GM23248 (cell line): ENCODE results near the gene SKAP1. TPM values are rescaled to one million over a fixed set of nuclear protein-coding genes. Genes with fewer than 3 reads are reported as not detected.

Experiments
- DNase-seq: peaks from one replicate; pipeline ENCODE4 v3.0.0-alpha.2; 2015
- H2AFZ ChIP-seq: fragments of 200-600 bp; sonication (generic); 2 replicates; pipeline ENCODE4 v1.6.1; 2016; ENCODE audit warnings: antibody characterized with exemption
- H3F3A ChIP-seq: fragments of 200-600 bp; sonication (generic); 2 replicates; pipeline ENCODE4 v1.6.1; 2016; ENCODE audit warnings: mild to moderate bottlenecking, antibody characterized with exemption, mixed run types; ENCODE audit not compliant: insufficient read depth
- H3K27ac ChIP-seq: fragments of 200-600 bp; sonication (generic); 2 replicates; pipeline ENCODE4 v1.5.1; 2016; ENCODE audit warnings: mild to moderate bottlenecking
- H3K27me3 ChIP-seq: fragments of 200-600 bp; sonication (generic); replicated peaks from 2 replicates; pipeline ENCODE4 v1.6.1; 2016; ENCODE audit warnings: mild to moderate bottlenecking; ENCODE audit not compliant: insufficient read depth
- H3K36me3 ChIP-seq: fragments of 200-600 bp; sonication (generic); 2 replicates; pipeline ENCODE4 v1.6.1; 2016; ENCODE audit warnings: low read depth, mild to moderate bottlenecking
- H3K4me1 ChIP-seq: fragments of 200-600 bp; sonication (generic); 2 replicates; pipeline ENCODE4 v1.6.1; 2016; ENCODE audit warnings: mild to moderate bottlenecking; ENCODE audit not compliant: insufficient read depth
- H3K4me2 ChIP-seq: fragments of 200-600 bp; sonication (generic); one replicate; pipeline ENCODE4 v1.6.1; 2016; ENCODE audit warnings: mild to moderate bottlenecking; ENCODE audit not compliant: unreplicated experiment
- H3K4me3 ChIP-seq: fragments of 200-600 bp; sonication (generic); 2 replicates; pipeline ENCODE4 v1.5.1; 2016; ENCODE audit warnings: mild to moderate bottlenecking
- H3K79me2 ChIP-seq: fragments of 200-600 bp; sonication (generic); 2 replicates; pipeline ENCODE4 v1.6.1; 2016; ENCODE audit warnings: mild to moderate bottlenecking; ENCODE audit not compliant: insufficient read depth
- H3K9ac ChIP-seq: fragments of 200-600 bp; sonication (generic); 2 replicates; pipeline ENCODE4 v1.6.1; 2016; ENCODE audit warnings: mild to moderate bottlenecking
- H3K9me2 ChIP-seq: fragments of 200-600 bp; sonication (generic); 2 replicates; pipeline ENCODE4 v1.6.1; 2016; ENCODE audit warnings: mixed run types, mild to moderate bottlenecking, moderate library complexity; ENCODE audit not compliant: insufficient read depth
- H3K9me3 ChIP-seq: fragments of 200-600 bp; sonication (generic); one replicate; pipeline ENCODE4 v1.6.1; 2017; ENCODE audit warnings: low read depth
- H4K20me1 ChIP-seq: fragments of 200-600 bp; sonication (generic); 2 replicates; pipeline ENCODE4 v1.6.0; 2016; ENCODE audit not compliant: insufficient read depth
- EZH2 ChIP-seq: fragments of 200-600 bp; sonication (generic); IDR thresholded peaks from 2 replicates; pipeline ENCODE4 v1.6.1; 2018; ENCODE audit warnings: antibody characterized with exemption, mild to moderate bottlenecking; ENCODE audit not compliant: insufficient read depth, poor library complexity, severe bottlenecking
- EZH2phosphoT487 ChIP-seq: fragments of 200-600 bp; sonication (generic); IDR thresholded peaks from 2 replicates; pipeline ENCODE4 v1.6.1; 2018; ENCODE audit warnings: antibody characterized with exemption, moderate library complexity, mild to moderate bottlenecking, low read depth; ENCODE audit not compliant: insufficient read depth
- WGBS, 2 experiments: methylation state at CpG; one replicate each; pipeline ENCODE4 v1.1.6; 2015 to 2017; ENCODE audit warnings: low lambda C conversion rate in 2 of 2, low coverage in 1 of 2; ENCODE audit errors: missing lambda C conversion rate in 2 of 2; 5-methylcytosine and 5-hydroxymethylcytosine counted together
- in situ Hi-C: fragments of 300-500 bp; cut with MboI; formaldehyde crosslinking; loops from 2 replicates; pipeline ENCODE4 v1.15.0; 2020
- polyA plus RNA-seq: library from polyadenylated mRNA; unstranded; fragments of >200 nt; fragmentation: Nextera tagmentation; extraction: Ambion mirVana; gene quantifications from 2 replicates; pipeline ENCODE4 v1.2.1, GENCODE V29; 2016
- total RNA-seq: library from RNA; depleted of rRNA; stranded (reverse); fragments of >200 nt; shearing (Covaris generic); gene quantifications from 2 replicates; pipeline ENCODE4 v1.2.3, GENCODE V29; 2014; rRNA removed

SKAP1 gene
- total RNA-seq: not detected in 2 replicates
- not detected in 2 replicates for polyA plus RNA-seq

DNA sequence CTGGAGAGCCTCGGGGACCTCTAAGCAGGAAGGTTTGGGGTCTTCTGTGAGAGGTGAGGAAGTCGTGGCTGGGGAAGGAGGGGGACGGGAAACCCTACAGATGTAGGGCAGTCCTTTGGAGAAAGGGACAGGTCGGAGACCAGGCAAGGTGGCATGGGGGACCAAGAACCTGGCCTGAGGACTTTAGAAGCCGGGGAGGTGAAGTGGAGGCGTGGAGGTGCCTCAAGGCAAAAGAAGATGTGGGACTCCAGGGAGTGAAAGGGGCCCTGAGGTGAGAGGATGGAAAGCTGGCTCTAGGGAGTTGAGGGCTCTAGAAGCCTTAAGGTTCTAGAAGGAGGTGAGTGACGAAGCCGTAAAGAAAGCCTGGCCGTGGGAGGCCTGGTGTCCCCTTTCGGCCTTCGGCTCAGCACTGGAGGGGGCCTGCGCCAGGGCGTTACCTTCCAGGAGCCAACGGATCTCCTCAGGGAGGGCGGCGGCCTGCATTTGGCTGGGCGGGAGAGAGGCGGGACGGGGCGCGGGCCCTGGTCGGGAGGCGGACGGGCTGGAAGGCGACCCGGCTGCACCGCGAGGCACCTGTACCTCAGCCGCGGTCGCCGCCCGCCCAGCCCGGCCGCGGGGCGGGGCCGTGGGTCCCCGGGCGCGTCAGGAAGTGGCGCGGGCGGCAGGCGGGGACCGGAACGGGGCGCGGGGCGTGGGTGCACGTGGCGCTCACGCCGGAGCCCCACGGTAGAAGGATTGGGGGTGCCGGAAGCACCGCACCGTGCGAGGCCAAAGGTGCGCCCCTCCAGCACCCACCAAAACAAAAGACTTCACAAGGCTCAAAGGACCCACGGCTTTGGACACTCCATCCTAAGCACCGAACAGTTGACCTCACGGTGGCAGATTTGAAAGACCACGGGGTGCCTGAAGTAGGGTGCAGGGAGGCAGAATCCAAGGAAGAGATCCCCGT, at the start of gene SKAP1:
TSS of gene SKAP1 (minus strand) at position 577 of the 949 bp plus-strand sequence.
- Histone ChIP-seq H3K27ac (no peak within 1 kb of the TSS), H3K9me2 (no peaks in the 10 kb centered on the region), H3K4me3 (0 out of 2 replicates have a peak within 1 kb of the TSS, but pooled peaks have one; percentile 20), H3K27me3 (peaks cover 52% of the 10 kb centered on the region), H3K4me1 (no peaks in the 10 kb centered on the region), H3K4me2 (peak within 1 kb of the TSS; percentile 42), H3F3A (no peaks in the 10 kb centered on the region), H2AFZ (no peak within 1 kb of the TSS), H3K9me3 (no peaks in the 10 kb centered on the region), H3K36me3 (no peaks in the 10 kb centered on the region), H4K20me1 (no peaks in the 10 kb centered on the region), H3K79me2 (no peaks in the 10 kb centered on the region), H3K9ac (no peak within 1 kb of the TSS)
- in situ Hi-C loops: no loop called here
- 23 to 48% methylated on average over 21 to 59 of the region's 65 CpGs for WGBS, 2 experiments
- DNase-seq: peak; percentile 7
- TF ChIP-seq EZH2: peak; percentile 23
- TF ChIP-seq EZH2phosphoT487: no peak

- Histone ChIP-seq H4K20me1 (no peaks in the 10 kb centered on the region), H3K9me3 (no peaks in the 10 kb centered on the region), H3K27me3 (no peaks in the 10 kb centered on the region), H3K27ac (no peak overlapping the region), H3K4me2 (no peak overlapping the region), H3K36me3 (no peaks in the 10 kb centered on the region), H3K4me3 (no peak overlapping the region), H3K9me2 (no peaks in the 10 kb centered on the region), H3K79me2 (no peaks in the 10 kb centered on the region), H3K4me1 (peaks cover 21% of the 10 kb centered on the region), H2AFZ (no peak overlapping the region), H3F3A (peaks cover 25% of the 10 kb centered on the region), H3K9ac (no peak overlapping the region)
- in situ Hi-C loops: no loop called here
- no peak for TF ChIP-seq EZH2
- no peak for TF ChIP-seq EZH2phosphoT487
- no peak for DNase-seq
- 82 to 88% methylated on average over 2 of the region's 2 CpGs for WGBS, 2 experiments
Observed at GRCh38 chr17:48479014-48479402, 49.0 kb upstream of the SKAP1 start.

- H3K27me3 ChIP-seq: no peaks in the 10 kb centered on the region
- no peak overlapping the region for H3K4me3 ChIP-seq
- WGBS, 2 experiments: 82 to 87% methylated on average over 9 of the region's 9 CpGs
- no peaks in the 10 kb centered on the region for H3K9me2 ChIP-seq
- H3K9ac ChIP-seq: no peak overlapping the region
- TF ChIP-seq EZH2phosphoT487 (no peak), EZH2 (no peak)
- no peaks in the 10 kb centered on the region for H3K9me3 ChIP-seq
- in situ Hi-C loops: no loop called here
- no peaks in the 10 kb centered on the region for H3K79me2 ChIP-seq
- H3K27ac ChIP-seq: no peak overlapping the region
- H4K20me1 ChIP-seq: no peaks in the 10 kb centered on the region
- no peak overlapping the region for H2AFZ ChIP-seq
- H3K4me1 ChIP-seq: peaks cover 16% of the 10 kb centered on the region
- peak; percentile 10 for DNase-seq
- no peaks in the 10 kb centered on the region for H3K36me3 ChIP-seq
- H3F3A ChIP-seq: peaks cover 20% of the 10 kb centered on the region
- no peak overlapping the region for H3K4me2 ChIP-seq
Observed at GRCh38 chr17:48478224-48479013, 48.4 kb upstream of the SKAP1 start.

DNA sequence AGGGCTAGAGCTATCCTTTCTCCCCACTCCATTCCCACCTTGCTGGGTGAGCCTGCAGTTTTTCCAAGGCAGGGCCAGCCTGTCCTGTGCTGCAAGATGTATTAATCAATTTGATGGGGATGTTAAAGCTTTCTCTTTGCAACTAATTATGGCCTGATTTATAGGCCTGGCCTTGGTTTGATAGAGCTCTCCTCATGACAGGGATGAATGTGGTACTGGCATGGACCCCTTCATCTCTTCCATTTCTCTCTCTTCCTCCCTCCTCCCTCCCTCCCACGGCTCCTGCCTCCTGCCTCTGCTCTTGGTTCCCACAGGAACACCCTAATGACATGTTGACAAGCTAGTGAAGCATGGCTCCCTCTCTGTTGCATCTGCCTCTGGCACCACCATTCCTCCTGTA, 47.2 kb upstream of the SKAP1 start:
- Histone ChIP-seq H2AFZ (no peak overlapping the region), H3K4me3 (no peak overlapping the region), H3K79me2 (no peaks in the 10 kb centered on the region), H3K4me1 (peaks cover 17% of the 10 kb centered on the region), H3F3A (peaks cover 21% of the 10 kb centered on the region), H3K4me2 (no peak overlapping the region), H3K9ac (no peak overlapping the region), H3K36me3 (no peaks in the 10 kb centered on the region), H3K27me3 (no peaks in the 10 kb centered on the region), H3K27ac (no peak overlapping the region), H4K20me1 (no peaks in the 10 kb centered on the region), H3K9me3 (no peaks in the 10 kb centered on the region), H3K9me2 (no peaks in the 10 kb centered on the region)
- 82 to 94% methylated on average over 1 of the region's 1 CpG for WGBS, 2 experiments
- no peak for DNase-seq
- in situ Hi-C loops: no loop called here
- no peak for TF ChIP-seq EZH2phosphoT487
- no peak for TF ChIP-seq EZH2
